ENCODE data around the gene RNU5D-1. TPM values are rescaled to one million over a fixed set of nuclear protein-coding genes. Genes with fewer than 3 reads are reported as not detected.

Gene RNU5D-1
- total and polyA plus RNA-seq, 5 donors = not detected

GRCh38 chr1:44682883-44683265, 48.1 kb downstream of the RNU5D-1 start:
- 67% methylated on average over 3 of the region's 3 CpGs for WGBS
- no peak for ATAC-seq

GRCh38 chr1:44681905-44682882, 48.8 kb downstream of the RNU5D-1 start:
- Histone ChIP-seq H3K4me3 (ENCODE audit: low read length) (no peak overlapping the region), H3K27me3 (ENCODE audit: control insufficient read depth, insufficient read depth) (no peaks in the 10 kb centered on the region), H3K4me1 (ENCODE audit: control insufficient read depth, insufficient read depth, low read length) (peaks cover 5% of the 10 kb centered on the region), H3K9me3 (ENCODE audit: control insufficient read depth, low read length) (no peaks in the 10 kb centered on the region), H3K27ac (ENCODE audit: low read length) (no peak overlapping the region)
- DNase-seq (no peak), ATAC-seq (no peak)
- WGBS = 82% methylated on average over 14 of the region's 14 CpGs
- intact Hi-C loops (cut with DNase I) = no loop called here

More at GRCh38 chr1:44682883-44683265, 48.1 kb downstream of the RNU5D-1 start:
- DNase-seq = no peak
- Histone ChIP-seq H3K9me3 (ENCODE audit: control insufficient read depth, low read length) (no peaks in the 10 kb centered on the region), H3K27ac (ENCODE audit: low read length) (no peak overlapping the region), H3K4me1 (ENCODE audit: control insufficient read depth, insufficient read depth, low read length) (peaks cover 5% of the 10 kb centered on the region), H3K27me3 (ENCODE audit: control insufficient read depth, insufficient read depth) (no peaks in the 10 kb centered on the region), H3K4me3 (ENCODE audit: low read length) (no peak overlapping the region)
- intact Hi-C loops (cut with DNase I) = no loop called here

Other genes with a start within 250 kb of the RNU5D-1 start
- 10 to 100 TPM; 12.0 to 16.8 (median 13.1) TPM for gene TMEM53, start 56.7 kb downstream of the RNU5D-1 start, total RNA-seq
- 13.3 TPM for gene TMEM53, start 56.7 kb downstream of the RNU5D-1 start, polyA plus RNA-seq
- gene ARMH1, start 56.5 kb downstream of the RNU5D-1 start, total RNA-seq = 1 to 10 TPM in 2 of 4 donors, under 1 TPM in 2; 0.39 to 1.2 (median 0.84) TPM
- gene ARMH1, start 56.5 kb downstream of the RNU5D-1 start, polyA plus RNA-seq = 0.91 TPM
- gene KIF2C, start 8.7 kb upstream of the RNU5D-1 start, total RNA-seq = 1 to 10 TPM in 3 of 4 donors, under 1 TPM in 1; 0.39 to 2.5 (median 1.6) TPM
- gene KIF2C, start 8.7 kb upstream of the RNU5D-1 start, polyA plus RNA-seq = 0.66 TPM
- 1,000 to 10,000 TPM in 1 of 4 donors, 100 to 1,000 TPM in 3; 848 to 1,081 (median 910) TPM for gene RPS8, start 44.4 kb upstream of the RNU5D-1 start, total RNA-seq
- 1,144 TPM for gene RPS8, start 44.4 kb upstream of the RNU5D-1 start, polyA plus RNA-seq
- gene BEST4, start 57.0 kb upstream of the RNU5D-1 start, total RNA-seq = under 1 TPM; 0.14 to 0.28 (median 0.22) TPM
- 0.18 TPM for gene BEST4, start 57.0 kb upstream of the RNU5D-1 start, polyA plus RNA-seq
- gene PLK3, start 69.2 kb upstream of the RNU5D-1 start, total RNA-seq = 10 to 100 TPM in 1 of 4 donors, 1 to 10 TPM in 3; 6.0 to 11.4 (median 8.2) TPM
- gene PLK3, start 69.2 kb upstream of the RNU5D-1 start, polyA plus RNA-seq = 11.0 TPM
- gene DYNLT4, start 76.2 kb upstream of the RNU5D-1 start, total RNA-seq = under 1 TPM in 3 of 4 donors, not detected in 1; 0.44 to 0.74 (median 0.47) TPM
- gene DYNLT4, start 76.2 kb upstream of the RNU5D-1 start, polyA plus RNA-seq = 1.1 TPM
- gene BTBD19, start 77.4 kb upstream of the RNU5D-1 start, total RNA-seq = 1 to 10 TPM; 5.1 to 8.8 (median 5.7) TPM
- 6.4 TPM for gene BTBD19, start 77.4 kb upstream of the RNU5D-1 start, polyA plus RNA-seq
- gene PTCH2, start 112.1 kb upstream of the RNU5D-1 start, total RNA-seq = under 1 TPM; 0.28 to 0.79 (median 0.54) TPM
- 0.34 TPM for gene PTCH2, start 112.1 kb upstream of the RNU5D-1 start, polyA plus RNA-seq